Iris pigment epithelial cell (primary cell): ENCODE measurements around the gene ALG11.
A peak's percentile ranks its signal among the peaks of the same experiment; 100 is the strongest.

Experiments
- DNase-seq: peaks from one replicate; pipeline ENCODE4 v3.0.0-alpha.2; 2011; ENCODE audit warnings: low read depth

The ALG11 gene

DNA sequence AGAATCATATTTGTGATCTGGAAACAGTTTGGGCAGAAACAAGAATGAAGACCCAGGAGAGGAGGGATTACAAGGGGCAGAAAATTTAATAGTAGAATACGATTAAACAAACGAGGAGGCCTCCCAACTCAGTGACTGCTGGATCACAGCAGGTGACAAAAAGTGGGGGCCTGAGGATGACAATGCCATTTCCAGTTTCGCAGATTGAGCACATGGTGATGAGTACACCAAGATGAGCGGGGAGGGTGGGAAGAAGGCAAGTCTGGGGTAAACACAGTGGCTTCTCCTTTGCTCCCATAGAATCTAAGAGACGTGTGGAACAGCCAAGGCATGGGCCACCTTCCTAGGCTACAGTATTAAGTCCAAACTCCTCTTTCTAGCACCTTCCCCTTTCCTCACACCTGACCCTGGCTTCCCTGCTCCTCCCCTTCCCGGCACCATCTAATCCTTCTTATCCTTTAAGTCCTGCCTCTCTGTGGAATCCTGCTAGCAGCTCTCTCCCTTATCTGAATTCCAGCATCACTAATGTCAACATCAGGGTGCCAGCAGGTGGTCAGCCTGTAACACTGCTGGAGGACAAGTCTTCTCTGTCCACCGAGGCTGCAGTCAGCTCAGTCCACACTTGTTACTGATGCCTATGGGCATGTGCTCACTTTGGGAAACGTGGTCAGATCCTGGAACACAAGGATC lies 14.4 kb upstream of the ALG11 start:
- no peak for DNase-seq

DNA sequence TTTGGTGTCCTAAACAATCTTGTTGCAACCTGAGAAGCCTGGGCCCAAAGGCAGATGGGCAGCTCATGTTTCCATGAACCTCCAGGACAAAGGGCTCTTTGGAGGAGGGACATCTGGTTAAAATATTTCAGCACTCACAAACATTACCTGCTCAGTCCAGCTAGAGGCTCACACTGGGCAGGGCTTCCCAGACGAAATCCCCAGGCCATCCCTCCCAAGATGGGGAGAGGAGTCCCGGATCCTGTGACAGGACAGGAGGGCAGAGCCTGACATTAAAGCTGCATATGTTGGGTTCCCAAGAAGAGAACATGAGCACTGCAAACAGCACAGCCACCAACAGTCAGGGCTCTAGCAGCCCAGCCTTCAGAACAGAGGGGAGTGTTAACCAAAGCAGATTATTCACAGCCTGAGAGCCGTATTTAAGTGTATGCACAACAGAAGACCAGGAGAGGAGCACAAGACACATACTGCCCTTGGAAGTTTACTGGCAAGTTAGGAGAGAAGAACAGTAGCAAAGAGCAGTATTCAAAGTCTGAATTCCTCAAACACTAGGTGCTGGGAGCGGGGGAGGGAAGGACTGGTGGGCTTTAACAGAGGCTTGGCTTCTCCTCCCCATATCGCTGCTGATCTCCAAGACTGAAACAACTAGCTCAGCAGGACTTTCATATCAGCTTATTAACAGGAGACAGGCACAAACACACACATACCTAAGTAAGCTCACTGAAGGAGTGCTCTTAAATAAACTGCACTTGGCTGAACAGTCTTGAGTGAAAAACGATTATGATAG lies 13.3 kb upstream of the ALG11 start:
- no peak for DNase-seq

- no peak for DNase-seq
Observed at GRCh38 chr13:51999510-51999911, 12.7 kb upstream of the ALG11 start.

GRCh38 chr13:51999921-52000320 lies 12.3 kb upstream of the ALG11 start:
- no peak for DNase-seq

GRCh38 chr13:52001120-52001731 lies 11.0 kb upstream of the ALG11 start:
- DNase-seq = peak; percentile 42

GRCh38 chr13:52002361-52002760 lies 9.8 kb upstream of the ALG11 start:
- DNase-seq = no peak

DNA sequence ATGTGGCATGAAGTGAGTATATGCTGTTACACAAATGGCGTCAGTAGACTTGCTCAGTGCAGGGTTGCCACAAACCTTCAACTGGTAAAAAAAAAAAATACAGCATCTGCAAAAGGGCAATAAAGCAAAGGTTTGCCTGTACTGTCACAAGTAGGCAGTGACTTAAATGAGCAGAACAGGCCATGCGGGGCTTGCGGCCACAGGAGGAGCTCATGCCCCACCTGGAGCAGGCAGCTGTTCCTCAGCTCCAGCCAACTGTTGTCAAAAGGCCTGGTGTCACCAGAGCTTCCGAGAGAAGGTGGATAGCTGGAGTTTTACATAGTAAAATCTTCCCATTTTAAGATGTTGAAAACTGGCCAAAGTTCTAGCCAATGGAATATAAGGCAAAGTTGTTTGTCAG lies 8.7 kb upstream of the ALG11 start:
- DNase-seq = no peak

- DNase-seq = no peak
Observed at GRCh38 chr13:52004511-52005170, 7.6 kb upstream of the ALG11 start.

DNA sequence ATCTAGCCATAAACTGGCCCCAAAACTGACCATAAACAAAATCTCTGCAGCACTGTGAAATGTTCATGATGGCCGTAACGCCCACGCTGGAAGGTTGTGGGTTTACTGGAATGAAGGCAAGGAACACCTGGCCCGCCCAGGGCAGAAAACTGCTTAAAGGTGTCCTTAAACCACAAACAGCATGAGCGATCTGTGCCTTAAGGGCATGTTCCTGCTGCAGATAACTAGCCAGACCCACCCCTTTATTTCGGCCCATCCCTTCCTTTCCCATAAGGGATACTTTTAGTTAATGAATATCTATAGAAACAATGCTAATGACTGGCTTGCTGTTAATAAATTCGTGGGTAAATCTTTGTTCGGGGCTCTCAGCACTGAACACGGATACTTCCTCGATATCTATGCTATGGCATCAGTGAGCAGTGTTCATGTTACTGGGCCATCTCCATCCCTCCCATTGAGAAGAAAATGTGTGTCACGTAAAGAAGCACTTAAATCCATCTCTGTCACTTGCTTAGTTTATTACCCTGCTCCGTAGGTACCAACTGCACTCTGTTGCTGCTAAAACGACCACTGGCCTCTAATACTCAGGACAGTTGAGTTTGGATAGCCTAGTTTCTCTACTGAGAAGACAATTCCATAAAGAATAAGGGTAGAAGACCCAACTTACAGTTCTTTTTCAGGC lies 6.2 kb upstream of the ALG11 start:
- DNase-seq = no peak

DNA sequence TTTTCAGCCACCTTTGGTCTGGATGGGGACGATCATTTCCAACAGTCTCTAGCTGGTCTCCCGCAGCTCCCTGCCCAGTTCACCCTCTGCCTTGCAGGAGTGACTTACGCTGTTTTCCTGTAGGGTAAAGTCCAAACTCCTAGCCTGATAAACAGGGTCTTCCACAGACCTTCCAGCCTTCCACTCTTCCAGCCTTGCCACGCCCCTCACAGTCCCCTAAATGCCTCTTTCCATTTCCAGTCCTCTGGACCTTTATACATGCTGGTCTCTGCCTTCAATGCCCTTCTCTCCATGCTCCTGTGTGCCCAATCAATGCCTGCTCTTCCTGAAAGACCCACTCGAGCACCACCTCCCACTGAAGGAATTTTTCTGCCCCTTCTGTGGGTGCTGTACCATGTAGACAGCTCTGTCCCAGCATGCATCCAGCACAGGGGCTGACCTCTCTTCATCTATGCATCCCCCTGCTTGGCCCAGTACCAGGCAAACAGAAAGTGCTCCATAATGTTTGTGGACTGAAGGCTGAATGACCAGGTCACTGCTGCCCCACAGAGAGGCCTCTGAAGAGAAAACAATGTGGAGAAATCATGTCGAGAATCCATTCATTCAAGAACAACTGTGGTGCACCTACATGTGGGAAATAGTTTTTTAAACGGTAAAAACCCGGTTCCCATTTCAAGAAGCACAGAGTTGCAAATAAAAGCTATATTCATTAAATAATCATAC lies 5.5 kb upstream of the ALG11 start:
- DNase-seq = no peak

GRCh38 chr13:52009946-52010345 lies 2.3 kb upstream of the ALG11 start:
- DNase-seq = no peak

DNA sequence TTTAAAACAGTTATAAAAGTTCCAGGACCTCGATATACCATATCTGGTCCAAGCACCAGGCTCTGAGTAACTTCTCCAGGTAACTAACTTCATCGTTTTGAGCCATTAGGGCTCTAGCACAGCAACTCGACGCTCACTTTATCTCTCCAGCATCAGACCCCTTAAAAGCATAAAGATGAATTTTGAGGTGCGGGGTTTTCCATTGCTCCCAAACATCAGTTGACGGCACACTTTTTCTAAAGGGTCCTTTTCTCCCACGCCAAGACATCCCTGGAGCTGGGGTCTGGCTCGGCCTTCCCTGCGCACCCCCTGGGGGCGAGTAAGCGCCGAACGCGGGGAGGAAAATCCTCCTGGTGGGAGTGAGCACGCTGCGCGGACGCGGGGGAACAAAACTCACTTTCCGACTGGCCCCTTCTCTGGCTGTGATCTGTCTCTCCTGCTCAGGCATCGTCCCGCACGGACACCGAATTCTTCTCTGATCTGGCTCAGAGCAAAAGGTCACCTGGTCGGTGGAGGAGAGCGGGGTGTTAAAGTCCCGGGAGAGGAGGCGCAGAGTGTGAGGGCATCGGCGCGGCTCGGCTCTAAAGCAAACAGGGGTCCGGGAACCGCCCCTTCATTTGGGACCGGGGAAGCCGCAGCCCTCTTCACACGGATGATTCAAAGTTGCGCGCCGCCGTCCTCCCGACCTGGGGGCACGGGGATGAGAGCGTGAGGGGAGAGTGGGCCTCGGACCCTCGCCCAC lies 1.1 kb upstream of the ALG11 start, which contains the start of gene ATP7B:
Gene ATP7B (minus strand): TSS at position 561 of the 742 bp plus-strand sequence. CDS start 113 bp downstream, at position 448.
- no peak for DNase-seq

DNA sequence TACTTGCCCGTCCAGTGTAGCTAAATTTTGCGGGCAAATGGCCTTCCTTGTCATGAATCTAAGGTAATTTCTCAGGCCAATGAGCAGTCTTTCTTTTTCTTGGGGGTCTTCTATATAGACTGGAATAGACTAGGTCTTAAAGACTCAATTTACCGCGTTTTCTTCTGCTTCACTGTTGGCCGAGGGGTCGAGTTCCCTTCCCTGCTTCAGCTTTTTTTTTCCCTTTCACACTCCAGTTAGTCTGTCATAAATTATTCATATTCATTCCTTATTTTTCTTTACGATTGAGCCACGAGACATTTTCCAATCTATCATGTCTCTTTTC lies 276 bp downstream of the ALG11 start:
- DNase-seq = no peak

DNA sequence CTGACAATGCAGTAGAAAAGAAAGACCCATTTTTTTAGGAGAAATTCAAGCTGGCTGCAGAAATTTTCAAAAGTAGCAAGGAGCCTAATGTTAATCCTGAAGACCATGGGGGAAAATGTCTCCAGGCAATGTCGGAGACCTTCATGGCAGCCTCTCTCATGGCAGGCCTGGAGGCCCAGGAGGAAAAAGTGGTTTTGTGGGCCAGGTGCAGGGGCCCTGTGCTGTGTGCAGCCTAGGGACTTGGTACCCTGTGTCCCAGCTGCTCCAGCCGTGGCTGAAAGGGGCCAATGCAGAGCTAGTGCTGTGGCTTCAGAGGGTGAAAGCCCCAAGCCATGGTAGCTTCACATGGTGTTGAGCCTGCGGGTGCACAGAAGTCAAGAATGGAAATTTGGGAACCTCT lies 4.1 kb downstream of the ALG11 start:
- DNase-seq = no peak

DNA sequence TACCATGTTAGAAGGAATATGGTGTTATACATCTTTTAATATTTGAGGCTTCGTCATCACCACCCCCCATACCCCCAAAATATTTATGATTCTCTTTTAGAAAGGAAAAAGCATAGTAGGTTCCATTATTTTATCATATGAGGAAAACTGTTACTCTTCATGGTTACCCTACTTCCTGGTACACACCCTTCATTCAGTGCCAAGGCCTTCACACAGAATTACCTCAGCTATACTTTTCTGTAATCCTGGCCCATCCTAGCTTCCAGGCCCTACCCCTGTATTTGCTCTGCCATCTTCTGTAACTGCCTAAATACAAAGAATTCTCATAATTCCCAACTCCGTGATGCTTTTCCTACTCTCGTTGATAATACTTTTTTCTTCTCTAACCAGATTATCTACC lies 8.0 kb downstream of the ALG11 start:
- DNase-seq = no peak

DNA sequence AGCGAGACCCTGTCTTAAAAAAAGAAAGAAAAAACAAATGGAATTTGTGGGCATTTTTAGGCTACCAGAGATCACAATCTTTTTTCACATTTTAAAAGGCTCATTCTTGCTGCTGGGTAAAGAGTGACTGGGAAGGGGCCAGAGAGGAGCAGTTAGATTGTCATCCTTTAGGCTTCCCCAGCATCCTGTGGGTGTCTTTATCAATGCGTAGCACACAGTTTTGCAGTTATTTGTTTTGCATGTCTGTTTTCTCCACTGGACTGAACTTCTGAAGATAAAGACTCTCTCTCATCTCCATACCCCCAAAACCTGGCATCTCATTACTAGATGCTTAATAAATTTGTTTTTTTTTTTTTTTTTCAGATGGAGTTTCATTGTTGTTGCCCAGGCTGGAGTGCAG lies 10.2 kb downstream of the ALG11 start:
- DNase-seq = no peak

DNA sequence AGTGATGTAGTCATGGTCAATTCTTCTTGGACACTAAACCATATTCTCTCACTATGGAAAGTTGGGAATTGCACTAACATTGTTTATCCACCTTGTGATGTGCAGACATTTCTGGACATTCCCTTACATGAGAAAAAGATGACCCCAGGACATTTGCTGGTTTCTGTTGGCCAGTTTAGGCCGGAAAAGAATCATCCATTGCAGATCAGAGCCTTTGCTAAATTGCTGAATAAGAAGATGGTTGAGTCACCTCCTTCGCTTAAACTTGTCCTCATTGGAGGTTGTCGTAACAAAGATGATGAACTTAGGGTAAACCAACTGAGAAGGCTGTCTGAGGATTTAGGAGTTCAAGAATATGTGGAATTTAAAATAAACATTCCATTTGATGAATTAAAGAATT lies 12.3 kb downstream of the ALG11 start, which contains the start of gene UTP14C:
Gene UTP14C (plus strand): TSS at position 211 of the 400 bp plus-strand sequence. CDS start 4,114 bp downstream, outside the sequence.
- peak; percentile 12 for DNase-seq

DNA sequence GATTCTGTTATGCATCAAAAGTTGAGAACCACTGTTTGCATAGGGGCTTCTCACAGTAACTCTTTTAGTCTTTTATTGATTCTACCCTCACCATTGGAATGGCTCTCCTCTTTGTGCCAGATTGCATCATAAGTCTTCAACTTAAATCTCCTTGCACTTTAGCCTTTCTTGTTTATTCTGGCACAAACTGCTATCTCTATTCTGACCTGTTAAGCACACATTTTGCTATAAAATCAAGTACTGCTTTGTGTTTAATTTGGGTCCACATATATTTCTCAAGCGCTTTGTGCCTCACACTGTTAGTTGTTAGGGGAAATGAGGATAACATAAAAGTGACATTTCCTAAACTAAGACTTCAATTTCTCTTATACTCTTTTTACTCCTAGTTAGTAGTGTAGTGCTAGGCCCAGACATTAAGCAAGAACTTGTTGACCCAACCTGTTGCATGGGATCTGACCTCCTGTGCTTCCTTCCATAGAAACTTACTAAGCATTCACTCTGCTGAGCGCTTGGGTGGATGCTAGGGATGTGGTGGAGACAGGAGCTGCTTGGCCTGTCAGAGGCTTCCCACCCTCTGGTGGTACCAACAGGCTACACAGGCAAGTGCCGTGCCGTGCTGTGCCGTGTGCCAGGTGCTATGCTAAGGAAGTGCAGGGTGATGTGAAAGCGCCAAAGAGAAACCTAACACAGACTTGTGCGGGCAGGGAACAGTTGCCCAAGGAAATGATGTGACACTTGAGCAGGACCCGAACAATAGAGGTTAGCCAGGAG lies 13.5 kb downstream of the ALG11 start:
- peak; percentile 11 for DNase-seq

- DNase-seq = peak; percentile 10
Observed at GRCh38 chr13:52026246-52026626, 14.0 kb downstream of the ALG11 start.

GRCh38 chr13:52027832-52028231 lies 15.6 kb downstream of the ALG11 start:
- DNase-seq = no peak
